Ectodermal cell (in vitro differentiated cells): ENCODE measurements around the gene MAP3K20.
"Not testable (repeated sequence)": the region's sequence is repeated elsewhere in the genome, so short reads cannot be mapped to it uniquely, and the experiment has no call there.

Experiments used
- H3K27ac ChIP-seq: 2 replicates; pipeline ENCODE4 v1.7.0; 2013; ENCODE audit warnings: mild to moderate bottlenecking, low read depth, low read length; ENCODE audit not compliant: insufficient read depth, poor library complexity, severe bottlenecking
- H3K27me3 ChIP-seq: 2 replicates; pipeline ENCODE4 v1.7.0; 2013; ENCODE audit warnings: mild to moderate bottlenecking, low read length; ENCODE audit not compliant: insufficient read depth, control insufficient read depth, poor library complexity, severe bottlenecking
- H3K36me3 ChIP-seq: one replicate; pipeline ENCODE4 v1.7.0; 2013; ENCODE audit warnings: low read length; ENCODE audit not compliant: control insufficient read depth, insufficient read depth
- H3K4me1 ChIP-seq: one replicate; pipeline ENCODE4 v1.7.0; 2013; ENCODE audit warnings: low read length; ENCODE audit not compliant: control insufficient read depth, insufficient read depth
- H3K4me3 ChIP-seq: 2 replicates; pipeline ENCODE4 v1.7.0; 2013; ENCODE audit warnings: low read depth, low read length, control low read depth; ENCODE audit not compliant: insufficient read depth
- H3K9me3 ChIP-seq: 2 replicates; pipeline ENCODE4 v1.7.0; 2013; ENCODE audit warnings: mild to moderate bottlenecking, low read length, moderate library complexity; ENCODE audit not compliant: control insufficient read depth
- WGBS, 2 experiments: methylation state at CpG; one replicate each; pipeline ENCODE4 v1.1.7; 2013; ENCODE audit warnings: missing lambda C conversion rate in 2 of 2; 5-methylcytosine and 5-hydroxymethylcytosine counted together

MAP3K20 gene

DNA sequence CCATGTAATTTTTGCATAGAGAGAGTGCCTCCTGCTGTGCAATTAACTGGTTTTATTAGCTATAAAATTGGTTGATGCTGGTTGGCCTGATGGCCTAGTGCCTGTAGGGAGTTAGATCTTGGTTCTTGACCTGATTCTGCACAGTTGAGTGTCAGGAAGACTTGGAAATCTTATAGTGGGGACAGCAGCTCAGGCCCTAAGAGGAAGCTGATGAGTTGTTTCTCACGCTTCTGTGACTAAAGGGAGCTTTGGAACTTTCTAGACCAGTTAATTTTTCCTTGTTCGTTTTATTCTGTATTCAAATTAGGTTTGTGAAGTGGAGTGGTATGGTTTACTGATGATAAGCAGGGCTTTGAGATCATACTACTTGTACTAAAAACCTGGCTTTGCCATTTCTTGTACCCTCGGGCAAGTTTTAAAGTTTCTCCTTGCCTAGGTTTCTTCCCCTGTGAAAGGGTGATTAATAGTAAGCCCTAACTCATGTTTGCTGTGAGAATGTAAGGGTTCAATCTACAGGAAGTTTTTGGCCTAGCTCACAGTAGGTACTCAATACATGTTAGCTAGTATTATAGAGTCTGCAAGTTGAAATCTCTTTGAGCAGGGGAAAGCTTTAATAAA lies 82.1 kb downstream of the MAP3K20 start:
- H3K4me3 ChIP-seq, result no peak overlapping the region
- H3K4me1 ChIP-seq, result no peaks in the 10 kb centered on the region
- H3K9me3 ChIP-seq, result no peaks in the 10 kb centered on the region
- no peaks in the 10 kb centered on the region for H3K36me3 ChIP-seq
- no peaks in the 10 kb centered on the region for H3K27me3 ChIP-seq
- WGBS, 2 experiments, result 93 to 94% methylated on average over 3 of the region's 3 CpGs
- H3K27ac ChIP-seq, result no peak overlapping the region

DNA sequence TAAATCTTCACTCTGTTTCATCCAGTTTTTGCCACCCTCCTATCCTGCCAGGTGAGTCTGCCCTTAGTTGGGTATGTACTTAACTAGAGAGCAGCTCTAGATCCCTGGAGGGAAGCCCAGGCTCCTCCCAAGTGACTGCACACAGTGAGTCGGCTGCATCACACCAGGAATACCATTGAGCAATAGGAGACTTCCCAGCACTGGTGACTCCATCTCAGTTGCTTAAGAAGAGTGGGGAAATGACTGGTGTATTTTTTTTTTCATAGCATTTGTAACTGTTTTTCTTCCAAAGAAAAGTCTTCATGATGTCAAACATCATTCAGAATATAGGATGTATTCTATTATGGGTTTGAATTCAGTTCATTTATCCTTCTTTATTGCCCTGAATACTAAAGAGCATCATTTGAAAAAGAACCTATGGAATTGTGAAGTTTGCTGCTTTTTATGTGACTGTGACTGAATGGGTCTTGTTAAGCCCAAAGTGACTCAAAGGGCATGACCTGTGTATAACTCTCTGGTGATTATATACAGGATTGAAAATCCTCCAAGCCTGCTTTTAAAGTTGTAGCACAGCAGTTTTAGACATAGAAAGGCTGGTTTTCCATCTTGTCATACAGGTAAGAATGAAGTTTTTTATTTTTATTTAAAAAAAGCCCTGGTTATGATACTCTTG lies 84.3 kb downstream of the MAP3K20 start:
- WGBS, 2 experiments, result 22 to 50% methylated on average over 1 of the region's 1 CpG
- H3K4me1 ChIP-seq, result no peaks in the 10 kb centered on the region

DNA sequence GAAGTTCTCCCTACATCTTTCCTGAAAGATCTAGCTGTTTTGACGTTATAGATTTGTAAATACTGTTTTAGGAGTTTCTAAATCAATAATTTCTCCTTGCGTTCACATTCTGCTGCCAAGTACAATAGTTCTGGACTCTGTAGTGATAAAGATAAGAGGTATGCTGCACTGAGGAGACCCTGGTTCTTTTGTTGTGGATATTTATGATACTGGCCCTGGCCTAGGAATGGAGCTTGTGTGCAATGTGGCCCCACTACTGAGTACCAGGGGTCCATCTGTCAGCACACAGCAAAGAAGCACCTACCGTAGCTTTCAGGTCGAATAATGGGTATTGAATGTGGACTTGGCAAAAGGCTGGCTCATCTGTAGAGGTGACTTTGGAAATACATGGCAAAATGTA lies 85.0 kb downstream of the MAP3K20 start:
- no peak overlapping the region for H3K27ac ChIP-seq

More for the DNA sequence above, 84.3 kb downstream of the MAP3K20 start:
- no peaks in the 10 kb centered on the region for H3K9me3 ChIP-seq
- H3K4me3 ChIP-seq, result no peak overlapping the region
- H3K27me3 ChIP-seq, result no peaks in the 10 kb centered on the region
- H3K27ac ChIP-seq, result no peak overlapping the region
- no peaks in the 10 kb centered on the region for H3K36me3 ChIP-seq

DNA sequence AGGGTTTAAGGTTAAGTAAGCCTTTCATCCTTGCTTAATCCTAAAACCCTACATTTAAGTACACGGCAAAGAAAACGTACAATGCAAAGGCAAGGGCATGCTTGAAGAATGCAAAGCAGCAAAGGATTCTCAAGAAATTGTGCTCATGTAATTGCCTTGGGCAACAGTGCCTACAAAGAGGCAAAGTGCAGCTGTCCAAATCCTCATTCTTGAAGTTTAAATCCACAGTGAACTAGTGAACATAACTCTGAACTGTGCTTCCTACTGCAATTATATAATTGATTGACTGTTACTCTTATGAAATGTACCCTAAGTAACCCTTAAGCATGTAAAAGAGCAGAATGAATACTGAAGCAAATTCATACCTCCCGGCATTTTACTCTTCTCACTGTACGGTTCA lies 85.4 kb downstream of the MAP3K20 start:
- H3K4me1 ChIP-seq, result no peaks in the 10 kb centered on the region
- no peaks in the 10 kb centered on the region for H3K9me3 ChIP-seq
- no peak overlapping the region for H3K27ac ChIP-seq
- H3K36me3 ChIP-seq, result no peaks in the 10 kb centered on the region
- WGBS, 2 experiments, result 95 to 99% methylated on average over 4 of the region's 4 CpGs
- no peak overlapping the region for H3K4me3 ChIP-seq
- no peaks in the 10 kb centered on the region for H3K27me3 ChIP-seq

More for the DNA sequence above, 85.0 kb downstream of the MAP3K20 start:
- 92 to 95% methylated on average over 3 to 4 of the region's 4 CpGs for WGBS, 2 experiments
- H3K36me3 ChIP-seq, result no peaks in the 10 kb centered on the region
- H3K27me3 ChIP-seq, result no peaks in the 10 kb centered on the region
- H3K4me3 ChIP-seq, result no peak overlapping the region
- no peaks in the 10 kb centered on the region for H3K9me3 ChIP-seq
- H3K4me1 ChIP-seq, result no peaks in the 10 kb centered on the region

DNA sequence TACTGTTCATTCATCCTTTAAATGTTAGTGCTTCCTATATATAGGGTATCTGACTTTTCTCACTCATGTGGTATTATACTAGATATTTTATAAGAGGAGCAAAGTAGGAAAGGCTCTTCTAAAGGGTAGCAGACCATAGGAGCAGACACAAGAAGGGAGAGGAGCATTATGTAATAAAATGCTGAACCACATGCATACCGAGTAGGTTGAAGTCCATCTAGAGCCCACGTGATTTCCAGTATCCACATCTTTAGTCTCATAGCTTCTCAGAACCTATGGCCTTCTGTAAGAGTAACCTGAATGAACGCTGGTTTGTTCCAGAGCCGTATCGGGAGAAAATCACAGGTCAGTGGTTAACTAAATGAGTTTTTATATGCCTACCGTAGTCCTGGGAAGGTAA lies 85.9 kb downstream of the MAP3K20 start:
- no peak overlapping the region for H3K4me3 ChIP-seq
- H3K36me3 ChIP-seq, result no peaks in the 10 kb centered on the region
- no peak overlapping the region for H3K27ac ChIP-seq
- H3K4me1 ChIP-seq, result no peaks in the 10 kb centered on the region
- H3K9me3 ChIP-seq, result no peaks in the 10 kb centered on the region
- no peaks in the 10 kb centered on the region for H3K27me3 ChIP-seq
- 94 to 98% methylated on average over 6 of the region's 6 CpGs for WGBS, 2 experiments

DNA sequence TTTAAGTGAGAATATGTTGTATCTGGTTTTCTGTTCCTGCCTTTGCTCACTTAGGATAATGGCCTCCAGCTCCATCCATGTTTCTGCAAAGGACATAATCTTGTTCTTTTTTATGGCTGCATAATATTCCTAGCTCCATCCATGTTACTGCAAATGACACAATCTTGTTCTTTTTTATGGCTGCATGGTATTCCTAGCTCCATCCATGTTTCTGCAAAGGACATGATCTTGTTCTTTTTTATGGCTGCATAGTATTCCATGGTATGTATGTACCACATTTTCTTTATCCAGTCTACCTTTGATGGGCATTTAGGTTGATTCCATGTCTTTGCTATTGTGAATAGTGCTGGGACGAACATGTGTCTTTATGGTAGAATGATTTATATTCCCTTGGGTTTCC lies 87.7 kb downstream of the MAP3K20 start:
- not testable (repeated sequence) for H3K9me3 ChIP-seq, H3K4me3 ChIP-seq, H3K36me3 ChIP-seq, H3K27me3 ChIP-seq, H3K4me1 ChIP-seq, H3K27ac ChIP-seq
- no CpG with 5 or more reads among the region's 1 CpG for WGBS, 2 experiments

DNA sequence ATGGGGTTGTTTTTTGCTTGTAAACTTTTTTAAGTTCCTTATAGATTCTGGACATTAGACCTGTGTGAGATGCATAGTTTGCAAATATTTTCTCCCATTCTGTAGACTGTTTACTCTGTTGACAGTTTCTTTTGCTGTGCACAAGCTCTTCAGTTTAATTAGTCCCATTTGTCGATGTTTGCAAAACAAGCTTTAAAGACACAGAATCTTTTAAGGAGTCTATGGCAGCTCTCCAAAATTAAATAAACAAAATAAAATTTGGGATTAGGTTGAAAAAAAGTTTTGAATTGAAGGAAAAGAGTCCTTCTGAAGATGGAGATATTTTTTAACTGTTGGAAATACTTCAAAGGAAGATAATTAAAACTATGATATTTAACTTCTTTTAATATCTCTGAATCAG lies 88.8 kb downstream of the MAP3K20 start:
- 92 to 100% methylated on average over 1 of the region's 1 CpG for WGBS, 2 experiments
- H3K4me3 ChIP-seq, result no peak overlapping the region
- no peak overlapping the region for H3K27ac ChIP-seq
- no peaks in the 10 kb centered on the region for H3K27me3 ChIP-seq
- no peaks in the 10 kb centered on the region for H3K4me1 ChIP-seq
- no peaks in the 10 kb centered on the region for H3K36me3 ChIP-seq
- H3K9me3 ChIP-seq, result no peaks in the 10 kb centered on the region

DNA sequence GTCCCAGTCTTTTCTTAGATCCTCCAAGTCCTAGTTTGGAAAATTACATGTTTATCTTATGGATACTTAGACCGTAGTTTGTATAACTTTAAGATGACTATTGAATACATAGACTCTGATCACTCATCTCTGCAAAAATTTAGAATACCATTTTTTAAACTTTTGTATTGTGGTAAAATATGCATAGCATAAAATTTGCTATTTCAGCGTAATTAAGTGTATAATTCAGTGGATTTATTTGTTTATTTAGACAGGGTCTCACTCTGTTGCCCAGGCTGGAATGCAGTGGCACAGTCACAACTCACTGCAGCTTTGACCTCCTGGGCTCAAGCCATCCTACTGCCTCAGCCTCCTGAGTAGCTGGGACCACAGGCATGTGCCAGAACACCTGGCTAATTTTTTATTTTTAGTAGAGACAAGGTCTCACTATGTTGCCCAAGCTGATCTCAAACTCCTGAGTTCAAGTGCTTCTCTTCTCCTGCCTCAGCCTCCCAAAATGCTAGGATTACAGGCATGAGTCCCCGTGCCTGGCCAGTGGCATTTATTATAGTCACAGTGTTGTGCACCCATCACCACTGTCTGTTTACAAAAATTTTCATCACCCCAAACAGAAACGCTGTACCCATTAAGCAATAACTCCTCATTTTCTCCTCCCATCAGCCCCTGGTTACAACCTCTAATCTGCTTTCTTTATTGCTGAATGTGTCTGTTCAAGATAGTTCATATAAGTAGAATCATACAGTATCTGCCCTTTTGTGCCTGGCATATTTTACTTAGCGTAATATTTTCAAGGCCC lies 90.0 kb downstream of the MAP3K20 start:
- no peaks in the 10 kb centered on the region for H3K9me3 ChIP-seq
- H3K27me3 ChIP-seq, result no peaks in the 10 kb centered on the region
- H3K4me1 ChIP-seq, result no peaks in the 10 kb centered on the region
- WGBS, 2 experiments, result 95% methylated on average over 4 to 5 of the region's 5 CpGs
- H3K36me3 ChIP-seq, result no peaks in the 10 kb centered on the region
- no peak overlapping the region for H3K4me3 ChIP-seq
- no peak overlapping the region for H3K27ac ChIP-seq

DNA sequence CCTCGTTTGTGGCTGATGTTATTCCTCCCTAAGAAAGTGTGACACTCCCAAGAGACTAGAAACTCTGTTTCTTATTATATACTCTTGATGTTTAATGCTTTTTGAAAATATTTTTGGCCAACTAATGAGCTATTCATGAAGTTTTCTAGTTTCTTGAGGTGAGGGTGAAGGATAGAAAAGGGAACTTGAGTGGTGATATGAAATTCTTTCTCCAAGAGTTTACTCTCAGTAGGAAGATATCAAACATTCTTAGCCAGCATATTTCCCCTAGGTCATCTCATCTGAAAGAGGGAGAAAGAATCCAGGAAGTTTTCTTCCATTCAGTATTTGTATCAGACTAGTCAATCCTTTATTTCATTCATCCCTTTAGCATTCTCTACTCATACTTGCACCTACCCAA lies 95.7 kb downstream of the MAP3K20 start:
- Histone ChIP-seq H3K36me3 (no peaks in the 10 kb centered on the region), H3K9me3 (no peaks in the 10 kb centered on the region), H3K27ac (no peak overlapping the region), H3K4me1 (no peaks in the 10 kb centered on the region), H3K4me3 (no peak overlapping the region), H3K27me3 (no peaks in the 10 kb centered on the region)
- 100% methylated on average over 1 of the region's 1 CpG; no CpG with 5 or more reads in 1 of the 2 experiments for WGBS, 2 experiments

DNA sequence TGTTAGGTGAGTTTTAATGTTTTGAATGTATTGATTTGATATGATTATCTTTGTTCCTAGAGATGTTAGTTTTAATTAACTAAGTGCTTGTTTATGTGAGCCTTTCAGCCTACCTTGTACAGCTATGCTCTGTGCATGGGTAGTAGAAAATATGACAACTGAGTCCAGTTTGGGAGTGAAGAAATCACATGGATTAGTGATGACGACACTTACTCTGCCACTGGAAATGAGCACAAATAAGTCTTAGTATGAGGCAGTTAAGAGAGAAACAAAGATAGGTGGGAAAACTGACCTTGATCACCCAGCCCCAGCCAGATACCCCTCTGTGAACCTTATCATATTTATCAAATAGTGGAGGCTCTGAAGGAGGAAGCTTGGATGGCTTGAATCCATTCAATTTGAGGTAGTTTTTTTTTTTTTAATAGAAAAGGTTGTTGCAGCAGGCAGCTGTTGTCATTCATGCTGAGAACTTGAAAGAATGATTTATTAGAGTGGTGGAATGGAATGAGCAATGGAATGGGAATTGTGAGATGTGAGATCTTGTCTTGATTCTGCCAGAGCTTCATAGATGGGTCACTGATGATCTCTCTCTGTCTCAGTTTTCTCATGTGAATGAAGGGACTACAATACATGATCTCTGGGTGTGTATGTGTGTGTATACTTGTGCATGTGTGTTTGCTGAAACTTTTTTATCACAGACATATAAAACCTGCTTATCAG lies 96.4 kb downstream of the MAP3K20 start:
- no peaks in the 10 kb centered on the region for H3K36me3 ChIP-seq
- H3K4me1 ChIP-seq, result no peaks in the 10 kb centered on the region
- H3K27ac ChIP-seq, result no peak overlapping the region
- H3K4me3 ChIP-seq, result no peak overlapping the region
- H3K27me3 ChIP-seq, result no peaks in the 10 kb centered on the region
- 97 to 100% methylated on average over 1 of the region's 1 CpG for WGBS, 2 experiments
- no peaks in the 10 kb centered on the region for H3K9me3 ChIP-seq
